K562 (cell line): Measurements from ENCODE around the gene ZCWPW1. TPM values are rescaled to one million over a fixed set of nuclear protein-coding genes. Genes with fewer than 3 reads are reported as not detected.

Experiments used
- KDM4B ChIP-seq, 2 experiments: fragments of 450-650 bp in 1 of 2; sonication (generic) in 1 of 2; IDR thresholded peaks; 2 replicates each; pipeline ENCODE4 v1.6.1; 2016 to 2017; ENCODE audit warnings: borderline replicate concordance in 2 of 2, antibody characterized with exemption in 1 of 2, low read depth in 1 of 2, mild to moderate bottlenecking in 1 of 2
- MAX ChIP-seq: sonication (generic); formaldehyde crosslinking; IDR thresholded peaks from 2 replicates; pipeline ENCODE4 v1.9.0; 2022; ENCODE audit warnings: mild to moderate bottlenecking, missing genetic modification reagents
- MGA ChIP-seq: fragments of 450-650 bp; IDR thresholded peaks from 2 replicates; pipeline ENCODE4 v1.6.1; 2016; ENCODE audit warnings: mild to moderate bottlenecking, moderate library complexity
- NFE2 ChIP-seq: IDR thresholded peaks from 2 replicates; pipeline ENCODE4 v1.6.1; 2014; ENCODE audit warnings: antibody characterized with exemption, low read depth
- RFX7 ChIP-seq: fragments of 250-450 bp; sonication (Bioruptor Pico); IDR thresholded peaks from 2 replicates; pipeline ENCODE4 v1.5.1; 2021; ENCODE audit warnings: mild to moderate bottlenecking
- ZNF197 ChIP-seq: fragments of 200-800 bp; sonication (Bioruptor generic); IDR thresholded peaks from 2 replicates; pipeline ENCODE4 v1.6.1; 2016; ENCODE audit warnings: low read depth, missing genetic modification characterization, missing compliant biosample characterization
- ZNF780A ChIP-seq: fragments of 250-450 bp; sonication (Bioruptor Pico); IDR thresholded peaks from 2 replicates; pipeline ENCODE4 v1.5.0; 2021; ENCODE audit warnings: mild to moderate bottlenecking
- polyA plus RNA-seq, 8 experiments: library from polyadenylated mRNA; depleted of rRNA in 4 of 8; stranded (reverse) in 5 of 8; unstranded in 3 of 8; fragments of >200 nt; fragmentation: Nextera tagmentation in 2 of 8; fragmentation: Illumina TruSeq in 1 of 8; extraction: Ambion mirVana in 2 of 8; extraction: Trizol in 1 of 8; gene quantifications; 2 replicates each; pipeline versions ENCODE4 v1.2.1 to v1.2.3, GENCODE V29; 2011 to 2014; ENCODE audit warnings: inconsistent platforms in 1 of 8, missing spikeins in 1 of 8
- total RNA-seq, 7 experiments: library from RNA; depleted of rRNA in 6 of 7; stranded (reverse); fragments of >200 nt in 6 of 7; fragmentation: Illumina TruSeq in 2 of 7; extraction: Trizol in 2 of 7; gene quantifications; 2 replicates each; pipeline versions ENCODE4 v1.2.1 to v1.2.3, GENCODE V29; 2011 to 2021; ENCODE audit warnings: low replicate concordance in 1 of 7

The ZCWPW1 gene
- total and polyA plus RNA-seq, 9 of the 15 experiments (the other 6 are each of a cell fraction or from before 2014, with no cell fraction given), result 0.18 to 1.7 (median 1.2) TPM

GRCh38 chr7:100444311-100445278 lies 16.1 kb upstream of the ZCWPW1 start (continued):
- peak; percentile 99 for TF ChIP-seq MGA
- TF ChIP-seq RFX7 (CRISPR knock-in tag), result no peak
- TF ChIP-seq ZNF197 (CRISPR knock-in tag), result peak; percentile 81; the same call in 1 of the 2 replicates
- no peak for TF ChIP-seq KDM4B (IDR thresholded peaks at IDR 0.05; ENCODE audit: borderline replicate concordance in 2 of 2, low read depth in 1 of 2)
- peak; percentile 97 for TF ChIP-seq MAX (CRISPR knock-in tag)
- TF ChIP-seq ZNF780A (CRISPR knock-in tag), result no peak
- peak; percentile 83 for TF ChIP-seq NFE2
